Mucosa of stomach (tissue), 1 donor: Measurements from ENCODE around the gene NID1.

Source experiments
- H3K27me3 ChIP-seq: one replicate; pipeline ENCODE4 v1.7.0; 2013; ENCODE audit warnings: mild to moderate bottlenecking, low read length; ENCODE audit not compliant: control insufficient read depth, insufficient read depth
- H3K36me3 ChIP-seq: one replicate; pipeline ENCODE4 v1.7.0; 2013; ENCODE audit warnings: low read length; ENCODE audit not compliant: control insufficient read depth, insufficient read depth
- H3K4me1 ChIP-seq: one replicate; pipeline ENCODE4 v1.7.0; 2013; ENCODE audit warnings: mild to moderate bottlenecking, low read length; ENCODE audit not compliant: control insufficient read depth, insufficient read depth
- H3K4me3 ChIP-seq: one replicate; pipeline ENCODE4 v1.7.0; 2013; ENCODE audit warnings: low read length
- H3K9ac ChIP-seq: one replicate; pipeline ENCODE4 v1.7.0; 2013; ENCODE audit warnings: mild to moderate bottlenecking, low read length, moderate library complexity
- H3K9me3 ChIP-seq: one replicate; pipeline ENCODE4 v1.7.0; 2013; ENCODE audit warnings: mild to moderate bottlenecking, low read length, moderate library complexity; ENCODE audit not compliant: control insufficient read depth
- donor health status: Pancreatic carcinoma.

The NID1 gene

GRCh38 chr1:235953801-235954200 lies 111.1 kb downstream of the NID1 start:
- no peaks in the 10 kb centered on the region for H3K36me3 ChIP-seq
- no peaks in the 10 kb centered on the region for H3K4me1 ChIP-seq
- H3K9ac ChIP-seq, result no peak overlapping the region
- H3K4me3 ChIP-seq, result no peak overlapping the region
- H3K9me3 ChIP-seq, result no peaks in the 10 kb centered on the region
- no peaks in the 10 kb centered on the region for H3K27me3 ChIP-seq

DNA sequence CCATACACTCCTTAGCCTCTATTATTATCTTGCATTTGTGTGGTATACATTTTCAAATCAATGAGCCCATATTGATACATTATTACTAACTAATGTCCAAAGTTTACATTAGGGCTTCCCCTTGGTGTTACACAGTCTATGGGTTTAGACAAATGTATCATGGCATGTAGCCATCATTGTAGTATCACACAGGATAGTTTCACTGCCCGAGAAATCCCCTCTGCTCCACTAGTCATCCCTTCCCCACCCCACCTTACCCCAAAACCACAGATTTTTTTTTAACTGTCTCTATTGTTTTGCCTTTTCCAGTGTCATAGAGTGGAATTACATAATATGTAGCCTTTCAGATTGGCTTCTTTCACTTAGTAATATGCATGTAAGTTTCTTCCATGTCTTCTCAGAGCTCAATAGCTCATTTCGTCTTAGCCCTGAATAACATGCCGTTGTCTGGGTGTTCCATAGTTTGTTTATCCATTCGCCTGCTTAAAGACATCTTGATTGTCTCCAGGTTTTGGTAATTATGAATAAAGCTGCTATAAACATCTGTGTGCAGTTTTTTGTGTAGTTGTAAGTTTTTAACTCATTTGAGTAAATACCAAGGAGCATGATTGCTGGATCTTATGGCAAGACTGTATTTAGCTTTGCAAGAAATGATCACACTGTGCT lies 111.8 kb downstream of the NID1 start:
- H3K9me3 ChIP-seq, result no peaks in the 10 kb centered on the region
- H3K27me3 ChIP-seq, result no peaks in the 10 kb centered on the region
- no peaks in the 10 kb centered on the region for H3K4me1 ChIP-seq
- H3K9ac ChIP-seq, result no peak overlapping the region
- H3K36me3 ChIP-seq, result no peaks in the 10 kb centered on the region
- no peak overlapping the region for H3K4me3 ChIP-seq

GRCh38 chr1:235951661-235952060 lies 113.2 kb downstream of the NID1 start:
- Histone ChIP-seq H3K4me3 (no peak overlapping the region), H3K27me3 (no peaks in the 10 kb centered on the region), H3K36me3 (no peaks in the 10 kb centered on the region), H3K9me3 (no peaks in the 10 kb centered on the region), H3K9ac (no peak overlapping the region), H3K4me1 (no peaks in the 10 kb centered on the region)

- H3K9ac ChIP-seq, result no peak overlapping the region
- peaks cover 3% of the 10 kb centered on the region for H3K4me1 ChIP-seq
- H3K27me3 ChIP-seq, result no peaks in the 10 kb centered on the region
- no peaks in the 10 kb centered on the region for H3K36me3 ChIP-seq
- H3K4me3 ChIP-seq, result no peak overlapping the region
- no peaks in the 10 kb centered on the region for H3K9me3 ChIP-seq
Observed at GRCh38 chr1:235950318-235950717, 114.6 kb downstream of the NID1 start.

DNA sequence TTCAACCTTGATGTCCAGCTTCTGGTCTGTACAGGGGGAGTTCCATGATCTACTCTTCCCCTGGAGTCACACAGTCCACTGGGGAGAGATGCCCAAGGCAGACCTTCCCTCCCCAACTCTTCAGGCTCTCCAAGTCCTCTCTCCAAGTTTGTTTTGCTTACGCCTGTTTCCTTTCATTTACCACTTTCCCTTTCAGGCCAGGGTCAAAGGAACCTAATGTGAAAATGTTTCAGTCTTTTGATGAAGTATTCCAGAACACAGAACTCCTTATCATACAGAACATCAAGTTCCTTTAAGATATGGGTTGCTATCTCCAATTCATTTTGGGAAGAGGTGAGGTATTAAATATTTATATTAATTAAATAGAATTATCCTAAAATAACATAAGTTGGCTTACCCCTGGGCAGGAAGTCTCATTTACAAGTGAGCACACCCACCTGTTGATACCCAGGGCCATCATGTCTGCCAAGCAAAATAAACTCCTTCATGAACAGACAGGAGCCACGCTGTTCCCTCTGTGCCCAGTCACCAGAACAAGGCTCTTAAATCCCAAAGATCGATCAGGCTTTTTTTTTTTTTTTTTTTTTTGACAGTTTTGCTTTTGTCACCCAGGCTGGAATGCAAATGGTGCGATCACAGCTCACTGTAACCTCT lies 116.0 kb downstream of the NID1 start:
- H3K4me3 ChIP-seq, result no peak overlapping the region
- peaks cover 3% of the 10 kb centered on the region for H3K4me1 ChIP-seq

DNA sequence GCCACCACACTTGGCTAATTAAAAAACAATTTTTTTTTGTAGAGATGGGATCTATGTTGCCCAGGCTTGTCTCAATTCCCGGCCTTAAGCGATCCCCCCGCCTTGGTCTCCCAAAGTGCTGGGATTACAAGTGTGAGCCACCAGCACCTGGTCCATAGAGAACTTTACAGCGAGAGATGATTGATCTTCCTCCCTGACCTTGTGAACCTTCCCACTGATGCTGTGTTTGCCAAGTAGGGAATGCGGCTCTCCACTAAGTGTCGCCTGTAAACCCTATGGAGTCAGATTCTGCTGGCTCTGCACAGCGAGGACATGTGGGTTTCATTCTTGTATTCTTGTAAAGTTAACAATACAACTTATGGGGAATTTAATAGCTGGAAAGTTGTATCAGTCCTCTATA lies 116.9 kb downstream of the NID1 start:
- H3K9me3 ChIP-seq, result no peaks in the 10 kb centered on the region
- H3K4me1 ChIP-seq, result peaks cover 3% of the 10 kb centered on the region
- no peak overlapping the region for H3K4me3 ChIP-seq
- no peaks in the 10 kb centered on the region for H3K27me3 ChIP-seq
- H3K9ac ChIP-seq, result no peak overlapping the region
- no peaks in the 10 kb centered on the region for H3K36me3 ChIP-seq

More for the DNA sequence above, 116.0 kb downstream of the NID1 start:
- Histone ChIP-seq H3K9ac (no peak overlapping the region), H3K36me3 (no peaks in the 10 kb centered on the region), H3K27me3 (no peaks in the 10 kb centered on the region), H3K9me3 (no peaks in the 10 kb centered on the region)

DNA sequence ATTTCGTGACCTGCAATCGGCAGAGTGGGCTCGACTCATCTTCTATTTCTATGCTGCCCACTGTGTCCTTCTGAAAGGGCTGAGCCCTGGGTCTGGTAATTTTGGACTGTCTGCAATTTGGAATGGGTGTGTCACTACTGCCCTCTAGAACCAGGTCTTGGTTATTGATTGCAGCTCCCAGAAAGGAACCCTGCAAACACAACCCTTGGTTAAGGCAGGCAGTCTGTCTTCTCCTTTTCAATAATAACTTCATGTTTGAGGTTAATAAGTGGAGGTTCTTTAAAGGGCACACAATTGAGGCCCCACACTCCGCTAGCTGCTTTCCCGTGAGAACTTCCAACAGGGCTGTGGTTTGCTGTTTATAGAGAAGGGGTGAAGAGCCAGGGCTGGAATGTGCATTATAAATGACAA lies 118.3 kb downstream of the NID1 start:
- Histone ChIP-seq H3K9me3 (no peaks in the 10 kb centered on the region), H3K27me3 (no peaks in the 10 kb centered on the region)

DNA sequence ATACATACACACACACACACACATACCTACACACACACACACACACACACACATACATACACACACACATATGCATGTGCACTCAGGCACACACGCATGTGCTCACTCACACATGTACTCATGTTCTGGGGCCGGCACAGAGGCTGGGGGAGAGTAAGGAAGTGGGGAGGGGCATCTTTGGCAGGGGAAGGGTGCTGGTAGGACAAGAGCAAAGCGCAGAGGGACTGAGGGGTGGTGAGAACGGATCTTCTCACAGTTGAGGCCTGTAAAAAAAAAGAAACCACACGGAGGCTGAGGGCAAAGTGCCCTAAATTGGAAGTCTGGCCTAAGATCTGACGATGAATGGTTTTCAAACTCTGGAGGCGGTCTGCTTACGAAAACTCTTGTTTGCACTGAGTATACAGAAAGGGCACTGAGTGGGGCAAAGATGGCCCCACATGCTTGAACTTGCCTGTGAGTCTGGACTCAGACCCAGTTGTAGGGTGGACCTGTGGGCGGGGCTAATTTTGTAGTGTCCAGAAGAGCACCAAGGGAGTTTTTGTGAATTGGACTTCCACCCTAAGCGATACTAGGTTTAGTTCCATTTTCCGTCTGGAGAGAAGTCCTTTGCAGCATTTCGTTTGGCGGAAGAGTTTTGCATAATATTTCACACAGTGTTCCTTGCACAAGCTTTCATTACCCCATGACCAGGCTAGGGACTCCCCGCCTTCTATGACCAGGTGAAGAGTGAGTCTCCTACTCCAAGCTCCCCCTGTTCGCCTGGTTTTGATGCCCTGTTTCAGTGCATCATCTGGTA lies 118.9 kb downstream of the NID1 start:
- H3K9me3 ChIP-seq, result no peaks in the 10 kb centered on the region
- peaks cover 9% of the 10 kb centered on the region for H3K4me1 ChIP-seq
- no peak overlapping the region for H3K9ac ChIP-seq
- no peak overlapping the region for H3K4me3 ChIP-seq
- no peaks in the 10 kb centered on the region for H3K27me3 ChIP-seq
- H3K36me3 ChIP-seq, result no peaks in the 10 kb centered on the region

More for the DNA sequence above, 118.3 kb downstream of the NID1 start:
- Histone ChIP-seq H3K4me3 (no peak overlapping the region), H3K36me3 (no peaks in the 10 kb centered on the region), H3K4me1 (peaks cover 9% of the 10 kb centered on the region), H3K9ac (no peak overlapping the region)

GRCh38 chr1:235943581-235944114 lies 121.2 kb downstream of the NID1 start:
- Histone ChIP-seq H3K4me1 (peaks cover 9% of the 10 kb centered on the region), H3K36me3 (no peaks in the 10 kb centered on the region), H3K4me3 (no peak overlapping the region), H3K9ac (no peak overlapping the region), H3K27me3 (no peaks in the 10 kb centered on the region), H3K9me3 (no peaks in the 10 kb centered on the region)

DNA sequence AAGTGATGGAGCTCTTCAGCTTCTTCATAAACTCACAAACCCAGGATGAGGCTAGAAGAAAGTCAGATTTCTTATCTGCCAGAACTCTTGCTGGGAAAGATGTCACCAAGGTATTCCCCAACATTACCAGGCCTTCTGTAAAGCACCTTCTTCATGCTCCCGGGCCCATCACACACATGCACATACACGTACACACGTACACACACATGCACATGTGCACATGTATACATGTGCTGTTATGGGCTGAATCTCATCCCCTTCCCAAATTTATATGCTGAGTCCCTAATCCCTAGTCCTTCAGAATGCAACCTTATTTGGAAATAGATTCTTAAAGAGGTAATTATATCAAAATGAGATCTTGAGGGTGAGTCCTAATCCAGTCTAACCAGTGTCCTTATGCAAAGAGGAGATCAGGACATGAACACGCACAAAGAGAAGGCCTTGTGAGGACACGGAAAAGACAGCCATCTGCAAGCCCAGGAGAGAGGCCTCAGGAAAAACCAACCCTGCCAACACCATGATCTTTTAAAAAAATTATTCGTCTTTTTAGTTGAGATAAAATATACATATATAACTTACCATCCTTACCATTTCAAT lies 121.8 kb downstream of the NID1 start:
- no peaks in the 10 kb centered on the region for H3K27me3 ChIP-seq
- H3K9me3 ChIP-seq, result no peaks in the 10 kb centered on the region
- H3K36me3 ChIP-seq, result no peaks in the 10 kb centered on the region
- no peak overlapping the region for H3K4me3 ChIP-seq
- H3K9ac ChIP-seq, result no peak overlapping the region
- peaks cover 9% of the 10 kb centered on the region for H3K4me1 ChIP-seq

GRCh38 chr1:235942625-235942934 lies 122.3 kb downstream of the NID1 start:
- Histone ChIP-seq H3K9me3 (no peaks in the 10 kb centered on the region), H3K4me1 (peaks cover 9% of the 10 kb centered on the region), H3K9ac (no peak overlapping the region), H3K36me3 (no peaks in the 10 kb centered on the region), H3K4me3 (no peak overlapping the region), H3K27me3 (no peaks in the 10 kb centered on the region)
